GM12891 (cell line): ENCODE results near the gene OR5B3.

Experiments
- PAX5 ChIP-seq: IDR thresholded peaks from 2 replicates; pipeline ENCODE4 v1.6.1; 2011; ENCODE audit warnings: low read length, moderate library complexity, mild to moderate bottlenecking; ENCODE audit not compliant: insufficient read depth, severe bottlenecking
- POLR2A ChIP-seq: IDR thresholded peaks from 2 replicates; pipeline ENCODE4 v1.6.1; 2011; ENCODE audit warnings: low read depth, low read length, control low read depth
- POLR2AphosphoS5 ChIP-seq: IDR thresholded peaks from 2 replicates; pipeline ENCODE4 v1.6.1; 2011; ENCODE audit warnings: low read depth, low read length, control low read depth
- POU2F2 ChIP-seq: IDR thresholded peaks from 2 replicates; pipeline ENCODE4 v1.6.1; 2011; ENCODE audit warnings: low read depth, mild to moderate bottlenecking, control low read depth, low read length, moderate library complexity
- SPI1 ChIP-seq: IDR thresholded peaks from 2 replicates; pipeline ENCODE4 v1.6.1; 2011; ENCODE audit warnings: low read depth, low read length, control low read depth
- TAF1 ChIP-seq: IDR thresholded peaks from 2 replicates; pipeline ENCODE4 v1.6.1; 2011; ENCODE audit warnings: low read depth, low read length, control low read depth

DNA sequence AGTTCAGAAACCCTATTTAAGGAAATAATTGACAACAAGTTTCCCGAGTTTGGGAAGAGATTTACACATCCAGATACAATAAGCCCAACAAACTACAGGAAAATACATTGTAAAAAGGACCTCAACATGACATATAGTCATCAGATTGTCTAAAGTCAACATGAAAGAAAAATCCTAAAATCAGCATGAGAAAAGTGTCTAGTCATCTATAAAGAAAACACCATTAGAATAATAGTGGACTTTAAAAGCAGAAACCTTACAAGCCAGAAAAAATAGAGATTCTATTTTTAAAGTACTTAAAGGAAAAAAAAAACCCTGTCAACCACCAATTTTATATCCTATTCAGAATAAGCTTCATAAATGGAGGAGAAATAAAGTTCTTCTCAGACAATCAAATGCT, 22.6 kb upstream of the OR5B3 start:
- TF ChIP-seq POLR2A (no peak), POLR2AphosphoS5 (no peak), TAF1 (no peak), POU2F2 (no peak), PAX5 (no peak), SPI1 (no peak)
